Measurements from ENCODE around the gene SMURF1.
A peak's percentile ranks its signal among the peaks of the same experiment; 100 is the strongest.
"Not testable (repeated sequence)": the region's sequence is repeated elsewhere in the genome, so short reads cannot be mapped to it uniquely, and the experiment has no call there.

Gene SMURF1

GRCh38 chr7:99121496-99122021, 22.3 kb downstream of the SMURF1 start:
- no peak for DNase-seq (ENCODE audit: low read depth in 2 of 2)

- no peak for DNase-seq (ENCODE audit: low read depth in 2 of 2)
Observed at GRCh38 chr7:99120916-99121315, 23.0 kb downstream of the SMURF1 start.

GRCh38 chr7:99120501-99120900, 23.4 kb downstream of the SMURF1 start:
- no peak for DNase-seq (ENCODE audit: low read depth in 2 of 2)

- no peak for DNase-seq (ENCODE audit: low read depth in 2 of 2)
Observed at GRCh38 chr7:99118077-99118476, 25.8 kb downstream of the SMURF1 start.

- DNase-seq (ENCODE audit: low read depth in 2 of 2) = no peak
Observed at GRCh38 chr7:99116144-99116543, 27.8 kb downstream of the SMURF1 start.

GRCh38 chr7:99115379-99115778, 28.5 kb downstream of the SMURF1 start:
- no peak for DNase-seq (ENCODE audit: low read depth in 2 of 2)

- DNase-seq (ENCODE audit: low read depth in 2 of 2) = no peak
Observed at GRCh38 chr7:99112979-99113378, 30.9 kb downstream of the SMURF1 start.

- no peak for DNase-seq (ENCODE audit: low read depth in 2 of 2)
Observed at GRCh38 chr7:99112097-99112496, 31.8 kb downstream of the SMURF1 start.

- DNase-seq (ENCODE audit: low read depth in 2 of 2) = no peak
Observed at GRCh38 chr7:99111591-99111990, 32.3 kb downstream of the SMURF1 start.

- DNase-seq (ENCODE audit: low read depth in 2 of 2) = no peak
Observed at GRCh38 chr7:99109108-99110051, 34.5 kb downstream of the SMURF1 start.

GRCh38 chr7:99108613-99109012, 35.3 kb downstream of the SMURF1 start:
- no peak for DNase-seq (ENCODE audit: low read depth in 2 of 2)

GRCh38 chr7:99106821-99107241, 37.1 kb downstream of the SMURF1 start:
- no peak for DNase-seq (ENCODE audit: low read depth in 2 of 2)

GRCh38 chr7:99106411-99106810, 37.5 kb downstream of the SMURF1 start:
- DNase-seq (ENCODE audit: low read depth in 2 of 2) = no peak

GRCh38 chr7:99105756-99106155, 38.2 kb downstream of the SMURF1 start:
- DNase-seq (ENCODE audit: low read depth in 2 of 2) = no peak

- DNase-seq (ENCODE audit: low read depth in 2 of 2) = no peak
Observed at GRCh38 chr7:99104631-99105030, 39.3 kb downstream of the SMURF1 start.

- not testable (repeated sequence) for DNase-seq (ENCODE audit: low read depth in 2 of 2)
Observed at GRCh38 chr7:99103836-99104235, 40.1 kb downstream of the SMURF1 start.

GRCh38 chr7:99102809-99103690, 40.9 kb downstream of the SMURF1 start:
- DNase-seq (ENCODE audit: low read depth in 2 of 2) = peak in 1 of 2 experiments; percentile 15

- no peak for DNase-seq (ENCODE audit: low read depth in 2 of 2)
Observed at GRCh38 chr7:99102361-99102760, 41.5 kb downstream of the SMURF1 start.

GRCh38 chr7:99101516-99101915, 42.4 kb downstream of the SMURF1 start:
- DNase-seq (ENCODE audit: low read depth in 2 of 2) = not testable (repeated sequence)

- no peak for DNase-seq (ENCODE audit: low read depth in 2 of 2)
Observed at GRCh38 chr7:99099499-99100077, 44.3 kb downstream of the SMURF1 start.

GRCh38 chr7:99098824-99099498, 44.9 kb downstream of the SMURF1 start:
- DNase-seq (ENCODE audit: low read depth in 2 of 2) = no peak

All from stimulated activated CD4-positive, alpha-beta T cell treated with anti-CD3 and anti-CD28 coated beads, Interleukin-12 subunit alpha, Interleukin-12 subunit beta, amount 100 ng/mL, for 24 hours (primary cell).